ENCODE measurements around the gene CNTROB.
"Not testable (repeated sequence)": the region's sequence is repeated elsewhere in the genome, so short reads cannot be mapped to it uniquely, and the experiment has no call there.

CNTROB gene

DNA sequence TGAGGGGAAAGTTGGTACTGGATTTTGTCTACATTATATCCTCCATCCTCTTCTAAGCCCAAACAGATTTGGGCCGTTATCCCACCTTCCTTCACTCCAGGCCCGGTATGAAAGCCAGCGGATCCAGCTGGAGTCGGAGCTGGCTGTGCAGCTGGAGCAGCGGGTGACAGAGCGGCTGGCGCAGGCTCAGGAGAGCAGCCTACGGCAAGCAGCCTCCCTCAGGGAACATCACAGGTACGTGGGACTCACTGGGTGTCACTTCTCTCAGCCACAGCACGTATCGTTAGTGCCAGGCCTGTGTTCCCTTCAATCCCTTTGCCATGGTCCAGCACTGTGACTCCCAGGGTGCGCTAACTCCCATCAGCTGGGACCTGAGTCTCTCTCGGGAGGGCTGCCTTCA is 11.3 kb downstream of the CNTROB start:
- no peak for DNase-seq

GRCh38 chr17:7944326-7944725 is 12.3 kb downstream of the CNTROB start:
- no peak for DNase-seq

- DNase-seq: no peak
Observed at GRCh38 chr17:7945651-7946050, 13.6 kb downstream of the CNTROB start.

GRCh38 chr17:7946441-7946840 is 14.4 kb downstream of the CNTROB start:
- DNase-seq: no peak

GRCh38 chr17:7947651-7948050 is 15.6 kb downstream of the CNTROB start:
- no peak for DNase-seq

DNA sequence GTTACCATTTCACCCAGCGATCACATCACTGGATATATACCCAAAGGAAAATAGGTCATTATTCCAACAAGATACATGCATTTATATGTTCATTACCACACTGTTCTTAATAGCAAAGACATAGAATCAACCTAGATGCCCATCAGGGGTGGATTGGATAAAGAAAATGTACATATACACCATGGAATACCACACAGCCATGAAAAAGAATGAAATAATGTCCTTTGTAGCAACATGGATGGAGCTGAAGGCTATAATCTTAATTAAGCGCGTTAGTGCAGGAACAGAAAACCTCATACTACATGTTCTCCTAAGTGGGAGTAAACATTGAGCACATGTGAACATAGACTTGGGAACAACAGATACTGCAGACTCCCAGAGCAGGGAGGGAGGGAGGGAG is 18.6 kb downstream of the CNTROB start:
- DNase-seq: no peak

GRCh38 chr17:7951143-7951792 is 19.3 kb downstream of the CNTROB start:
- DNase-seq: no peak

DNA sequence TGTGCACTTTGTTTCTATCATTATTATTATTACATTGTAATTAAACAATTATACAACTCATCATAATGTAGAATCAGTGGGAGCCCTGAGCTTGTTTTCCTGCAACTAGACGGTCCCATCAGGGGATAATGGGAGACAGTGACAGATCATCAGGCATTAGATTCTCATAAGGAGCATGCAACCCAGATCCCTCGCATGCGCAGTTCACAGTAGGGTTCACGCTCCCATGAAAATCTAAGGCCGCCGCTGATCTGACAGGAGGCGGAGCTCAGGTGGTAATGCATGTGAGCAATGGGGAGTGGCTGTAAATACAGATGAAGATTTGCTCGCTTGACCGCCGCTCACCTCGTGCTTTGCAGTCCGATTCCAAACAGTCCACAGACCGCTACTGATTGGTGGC is 21.3 kb downstream of the CNTROB start:
- DNase-seq: not testable (repeated sequence)

GRCh38 chr17:7955414-7956227 is 23.6 kb downstream of the CNTROB start:
- DNase-seq: no peak

DNA sequence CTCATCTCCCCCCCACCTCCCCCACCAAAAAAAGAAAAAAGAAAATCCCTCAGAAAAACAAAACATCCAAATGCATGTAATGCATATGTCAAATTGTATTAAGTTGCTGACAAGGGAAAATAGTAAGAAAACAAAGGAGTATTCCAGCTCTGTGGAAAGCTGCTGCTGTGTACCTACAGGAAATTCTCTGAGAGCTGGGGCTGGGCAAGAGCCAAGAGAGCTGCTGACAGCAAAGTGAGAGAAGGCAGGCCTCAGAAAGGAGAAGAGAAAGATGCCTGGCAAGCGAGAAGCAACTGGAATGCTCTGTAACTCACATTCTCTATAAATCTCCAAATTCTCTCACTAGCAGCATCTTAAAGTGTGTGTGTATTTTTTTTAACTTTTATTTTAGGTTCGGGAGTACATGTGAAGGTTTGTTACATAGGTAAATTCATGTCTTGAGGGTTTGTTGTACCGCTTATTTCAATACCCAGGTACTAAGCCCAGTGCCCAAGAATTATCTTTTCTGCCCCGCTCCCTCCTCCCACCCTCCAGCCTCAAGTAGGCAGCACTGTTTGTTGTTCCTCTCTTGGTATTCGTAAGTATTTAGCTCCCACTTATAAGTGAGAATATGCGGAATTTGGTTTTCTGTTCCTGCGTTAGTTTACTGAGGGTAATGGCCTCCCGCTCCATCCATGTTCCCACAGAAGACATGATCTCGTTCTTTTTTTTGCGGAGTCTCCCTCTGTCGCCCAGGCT is 24.4 kb downstream of the CNTROB start:
- no peak for DNase-seq

GRCh38 chr17:7959503-7960253 is 27.7 kb downstream of the CNTROB start:
- DNase-seq: no peak

DNA sequence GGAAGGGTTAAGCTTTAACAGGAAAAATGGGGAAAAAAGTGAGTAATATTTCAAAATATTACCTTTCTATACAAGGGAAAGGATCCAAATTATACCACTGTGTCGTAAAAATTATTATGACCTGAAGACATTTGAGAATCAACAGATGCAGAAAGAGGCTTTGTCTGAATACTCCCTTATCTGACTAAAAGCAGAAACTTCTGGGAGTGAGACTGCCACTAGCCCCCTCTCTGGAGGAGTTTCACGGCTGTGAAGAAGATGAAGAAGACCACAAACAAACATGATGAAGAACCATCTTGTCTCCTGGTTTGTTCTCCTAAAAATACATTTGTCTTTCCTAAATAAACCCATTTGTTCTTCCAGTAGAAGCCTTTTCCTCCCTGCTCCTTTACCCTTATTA is 29.4 kb downstream of the CNTROB start:
- no peak for DNase-seq

GRCh38 chr17:7967751-7968150 is 35.7 kb downstream of the CNTROB start:
- no peak for DNase-seq

GRCh38 chr17:7969433-7969832 is 37.4 kb downstream of the CNTROB start:
- DNase-seq: no peak

GRCh38 chr17:7971651-7972050 is 39.6 kb downstream of the CNTROB start:
- no peak for DNase-seq

- DNase-seq: no peak
Observed at GRCh38 chr17:7972131-7972785, 40.3 kb downstream of the CNTROB start.

DNA sequence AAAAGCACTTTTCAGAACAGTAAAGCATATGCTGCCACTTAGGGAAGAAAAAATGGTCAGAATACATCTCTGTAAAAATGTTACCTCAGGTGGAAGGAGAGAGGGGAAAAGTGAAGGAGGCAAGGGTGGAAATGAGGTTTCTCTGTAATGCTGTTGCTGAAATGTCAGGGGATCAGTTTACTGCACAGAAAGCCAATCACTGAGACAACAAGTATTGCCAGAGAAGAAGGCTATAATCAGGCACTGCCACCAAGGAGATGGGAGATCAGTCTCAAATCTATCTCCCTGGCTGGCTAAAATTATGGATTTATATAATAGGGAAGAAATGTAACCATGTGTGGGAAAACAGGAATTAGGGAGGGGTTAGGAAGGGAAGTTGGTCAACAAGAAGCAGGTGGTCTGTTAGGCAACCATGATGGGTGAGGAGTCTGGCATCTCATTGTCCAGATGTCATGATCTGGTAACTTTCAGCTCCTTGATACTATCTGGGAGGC is 42.7 kb downstream of the CNTROB start:
- DNase-seq: no peak

DNA sequence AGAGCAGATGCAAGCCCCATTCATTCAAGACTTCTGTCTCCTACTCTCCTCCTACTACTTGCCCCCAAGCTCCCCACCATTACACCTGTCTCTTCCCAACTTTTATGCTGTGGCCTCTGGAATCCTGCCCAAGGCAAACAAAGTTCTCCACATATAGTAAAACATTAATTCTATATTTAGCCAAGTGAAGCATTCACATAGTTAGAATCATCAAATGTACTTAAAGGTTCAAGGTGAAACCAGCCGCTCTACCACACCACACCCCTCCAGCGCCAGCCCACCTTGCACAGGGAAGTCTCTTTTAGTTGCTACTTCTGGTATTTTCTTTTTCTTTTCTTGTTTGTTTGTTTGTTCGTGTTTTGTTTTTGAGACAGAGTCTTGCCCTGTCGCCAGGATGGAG is 45.0 kb downstream of the CNTROB start:
- no peak for DNase-seq

GRCh38 chr17:7977805-7978204 is 45.8 kb downstream of the CNTROB start:
- no peak for DNase-seq

DNA sequence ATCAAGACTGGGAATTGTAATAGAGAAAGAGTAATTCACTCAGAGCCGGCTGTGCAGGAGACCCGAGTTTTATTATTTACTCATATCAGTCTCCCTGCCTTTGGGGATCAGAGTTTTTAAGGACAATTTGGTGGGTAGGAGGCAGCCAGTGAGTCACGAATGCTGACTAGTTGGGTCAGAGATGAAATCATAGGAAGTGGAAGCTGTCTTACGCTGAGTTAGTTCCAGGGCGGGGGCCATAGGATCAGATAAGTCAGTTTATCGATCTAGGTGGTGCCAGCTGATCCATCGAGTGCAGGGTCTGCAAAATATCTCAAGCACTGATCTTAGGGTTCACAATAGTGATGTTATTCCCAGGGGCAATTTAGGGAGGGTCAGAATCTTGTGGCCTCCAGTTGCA is 50.2 kb downstream of the CNTROB start:
- no peak for DNase-seq

DNA sequence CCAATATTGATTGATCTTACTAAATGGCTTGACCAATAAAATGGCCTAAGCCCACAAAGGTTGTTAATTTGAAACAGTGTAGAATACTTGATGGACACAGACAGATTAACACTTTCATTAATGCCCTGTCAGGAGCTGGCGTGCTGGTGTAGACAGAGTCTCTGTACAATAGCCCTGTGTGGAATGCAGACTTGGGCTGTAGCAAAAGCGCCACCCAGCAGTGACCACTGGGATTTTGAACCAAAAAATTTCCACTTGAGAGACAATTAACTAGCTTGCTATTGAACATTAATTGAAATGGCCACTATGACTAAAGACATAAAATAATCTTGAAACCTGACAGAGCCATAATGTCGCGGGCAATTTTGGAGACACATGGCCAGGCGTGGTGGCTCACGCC is 50.7 kb downstream of the CNTROB start:
- no peak for DNase-seq

DNA sequence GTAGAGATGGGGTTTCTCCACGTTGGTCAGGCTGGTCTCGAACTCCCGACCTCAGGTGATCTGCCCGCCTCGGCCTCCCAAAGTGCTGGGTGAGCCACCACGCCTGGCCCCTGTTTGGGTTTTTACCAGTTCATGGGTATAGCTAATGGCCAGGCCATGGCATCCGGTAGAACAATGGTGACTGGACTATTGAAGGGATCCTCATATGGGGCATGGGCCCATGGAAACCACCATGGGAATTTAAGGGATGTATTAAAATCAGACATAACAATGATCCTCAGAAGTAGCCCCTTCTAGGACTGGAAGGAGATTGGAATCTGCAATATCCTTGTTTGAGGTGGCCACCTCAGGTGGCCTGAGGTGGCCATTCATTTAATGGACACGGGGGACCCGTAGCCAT is 52.9 kb downstream of the CNTROB start:
- no peak for DNase-seq
